ENCODE results near the gene FAM163A. TPM values are rescaled to one million over a fixed set of nuclear protein-coding genes. Genes with fewer than 3 reads are reported as not detected.

The FAM163A gene
- total RNA-seq, 4 donors from 2014 or later = 0.33 to 3.2 (median 1.3) TPM; not detected in 1

DNA sequence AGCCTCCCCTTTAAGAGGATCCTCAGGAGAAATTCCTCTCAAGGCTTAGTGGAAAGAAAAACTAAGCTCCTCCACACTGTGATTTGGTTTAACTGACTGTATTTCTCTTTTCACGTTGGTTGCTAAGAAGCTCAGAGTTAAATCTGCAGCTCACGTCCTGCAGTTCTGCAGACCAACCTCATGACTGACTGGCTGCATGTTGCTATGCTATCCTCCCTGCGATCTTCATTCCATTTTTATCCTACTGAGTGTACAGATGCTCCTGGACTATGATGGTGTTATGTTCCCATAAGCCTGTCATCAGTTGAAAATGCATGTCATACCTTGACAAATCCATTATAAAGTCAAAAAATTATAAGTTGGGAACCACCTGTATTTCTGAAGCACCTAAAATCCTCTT, 34.6 kb downstream of the FAM163A start:
- no peaks in the 10 kb centered on the region for H3K36me3 ChIP-seq
- no peak for TF ChIP-seq POLR2A (IDR thresholded peaks at IDR 0.05)
- TF ChIP-seq, protein P1, sequence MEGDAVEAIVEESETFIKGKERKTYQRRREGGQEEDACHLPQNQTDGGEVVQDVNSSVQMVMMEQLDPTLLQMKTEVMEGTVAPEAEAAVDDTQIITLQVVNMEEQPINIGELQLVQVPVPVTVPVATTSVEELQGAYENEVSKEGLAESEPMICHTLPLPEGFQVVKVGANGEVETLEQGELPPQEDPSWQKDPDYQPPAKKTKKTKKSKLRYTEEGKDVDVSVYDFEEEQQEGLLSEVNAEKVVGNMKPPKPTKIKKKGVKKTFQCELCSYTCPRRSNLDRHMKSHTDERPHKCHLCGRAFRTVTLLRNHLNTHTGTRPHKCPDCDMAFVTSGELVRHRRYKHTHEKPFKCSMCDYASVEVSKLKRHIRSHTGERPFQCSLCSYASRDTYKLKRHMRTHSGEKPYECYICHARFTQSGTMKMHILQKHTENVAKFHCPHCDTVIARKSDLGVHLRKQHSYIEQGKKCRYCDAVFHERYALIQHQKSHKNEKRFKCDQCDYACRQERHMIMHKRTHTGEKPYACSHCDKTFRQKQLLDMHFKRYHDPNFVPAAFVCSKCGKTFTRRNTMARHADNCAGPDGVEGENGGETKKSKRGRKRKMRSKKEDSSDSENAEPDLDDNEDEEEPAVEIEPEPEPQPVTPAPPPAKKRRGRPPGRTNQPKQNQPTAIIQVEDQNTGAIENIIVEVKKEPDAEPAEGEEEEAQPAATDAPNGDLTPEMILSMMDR (IDR thresholded peaks at IDR 0.05) = no peak
- no peaks in the 10 kb centered on the region for H3K27me3 ChIP-seq
- WGBS, 2 donors = 84 to 94% methylated on average over 3 of the region's 3 CpGs
- intact Hi-C loops (cut with DNase I) = no loop called here
- H3K27ac ChIP-seq = no peak overlapping the region
- no peak for DNase-seq
- H3K4me3 ChIP-seq (replicated peaks in 1 of 3) = no peak overlapping the region
- H3K4me1 ChIP-seq = peaks cover 13 to 24% of the 10 kb centered on the region in 2 donors
- no peaks in the 10 kb centered on the region for H3K9me3 ChIP-seq

DNA sequence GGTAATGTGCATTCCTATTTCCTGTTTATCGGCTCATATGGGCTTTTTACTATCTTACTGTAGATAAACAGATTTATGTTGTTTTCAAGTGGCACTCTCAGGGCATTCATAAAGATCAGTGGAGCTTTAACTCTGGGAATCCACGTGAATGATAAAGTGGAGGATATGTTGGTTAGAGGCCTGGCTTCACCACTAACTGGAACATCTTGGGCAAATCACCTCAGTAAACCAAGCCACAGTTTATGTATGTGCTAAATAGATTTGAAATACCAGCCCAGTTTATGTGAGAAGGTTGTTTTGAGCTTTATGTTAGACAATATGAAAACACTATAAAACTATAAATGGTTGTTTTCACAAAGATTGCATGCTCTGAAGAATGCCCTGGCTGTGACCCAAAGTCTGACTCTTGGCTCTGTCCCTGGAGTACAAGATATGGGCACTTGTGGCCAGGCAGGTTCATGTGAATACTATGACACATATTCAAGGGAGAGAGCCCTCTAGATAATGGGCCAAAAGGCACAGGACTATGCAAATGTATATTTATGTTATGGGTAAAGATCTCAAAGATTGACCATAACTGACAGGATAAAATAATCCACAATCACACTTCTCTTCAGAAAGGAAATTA, 36.7 kb downstream of the FAM163A start:
- intact Hi-C loops (cut with DNase I) = no loop called here
- DNase-seq = peak; percentile 85 to 88
- H3K36me3 ChIP-seq = no peaks in the 10 kb centered on the region
- TF ChIP-seq POLR2A (IDR thresholded peaks at IDR 0.05) = no peak
- TF ChIP-seq, protein P1 (IDR thresholded peaks at IDR 0.05) = no peak
- H3K27ac ChIP-seq = peak overlapping the region in 1 of 3 donors; percentile 36
- H3K9me3 ChIP-seq = no peaks in the 10 kb centered on the region
- H3K4me3 ChIP-seq (replicated peaks in 1 of 3) = no peak overlapping the region
- no peaks in the 10 kb centered on the region for H3K27me3 ChIP-seq
- 46 to 57% methylated on average over 2 of the region's 2 CpGs for WGBS, 2 donors
- peaks cover 12 to 13% of the 10 kb centered on the region in 2 donors for H3K4me1 ChIP-seq

DNA sequence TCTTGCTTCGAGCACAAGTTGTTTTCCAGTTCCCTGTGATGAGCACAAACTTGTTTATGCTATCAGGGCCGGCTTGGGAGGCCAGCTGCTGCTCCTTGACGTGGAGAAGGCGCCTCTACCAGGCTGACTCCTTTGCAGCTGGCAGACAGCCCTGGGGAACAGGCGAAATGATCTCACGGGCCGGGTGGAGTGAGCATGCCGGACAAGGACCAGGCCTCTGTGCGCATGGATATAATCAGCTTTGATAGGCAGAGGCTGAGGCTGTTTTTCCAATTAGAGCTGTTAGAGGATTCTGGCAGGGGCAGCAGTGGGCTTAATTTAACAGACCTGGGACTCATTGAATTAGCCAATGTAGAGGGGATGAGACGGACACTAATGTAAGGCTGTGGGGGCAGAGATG, 38.9 kb downstream of the FAM163A start:
- WGBS, 2 donors = 80 to 85% methylated on average over 10 of the region's 10 CpGs

DNA sequence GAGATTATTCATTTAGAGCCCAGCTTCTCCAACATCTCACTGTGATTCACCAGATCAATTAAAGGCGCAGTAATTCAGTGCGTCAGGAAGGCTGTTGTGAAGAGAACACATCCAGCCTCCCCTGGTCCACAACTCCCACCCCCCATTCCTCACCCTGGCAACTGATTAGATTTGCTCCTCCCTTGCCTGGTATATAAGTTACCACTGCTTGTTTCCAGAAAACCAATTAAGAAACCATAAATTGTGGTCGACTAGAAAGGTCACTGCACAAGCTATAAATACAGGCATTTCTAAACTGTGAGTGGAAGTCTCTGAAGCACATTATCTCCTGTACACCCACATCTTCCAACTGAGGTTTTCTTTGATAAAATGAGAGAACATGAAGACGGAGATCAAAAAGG, 41.9 kb downstream of the FAM163A start:
- H3K27ac ChIP-seq = no peak overlapping the region
- intact Hi-C loops (cut with DNase I) = no loop called here

More for the DNA sequence above, 38.9 kb downstream of the FAM163A start:
- H3K4me3 ChIP-seq (replicated peaks in 1 of 3) = no peak overlapping the region
- peaks cover 11 to 13% of the 10 kb centered on the region in 2 donors for H3K4me1 ChIP-seq
- H3K27me3 ChIP-seq = no peaks in the 10 kb centered on the region
- no peak overlapping the region for H3K27ac ChIP-seq
- no peak for DNase-seq
- no peaks in the 10 kb centered on the region for H3K9me3 ChIP-seq
- intact Hi-C loops (cut with DNase I) = no loop called here
- TF ChIP-seq, protein P1 (IDR thresholded peaks at IDR 0.05) = no peak
- no peaks in the 10 kb centered on the region for H3K36me3 ChIP-seq

DNA sequence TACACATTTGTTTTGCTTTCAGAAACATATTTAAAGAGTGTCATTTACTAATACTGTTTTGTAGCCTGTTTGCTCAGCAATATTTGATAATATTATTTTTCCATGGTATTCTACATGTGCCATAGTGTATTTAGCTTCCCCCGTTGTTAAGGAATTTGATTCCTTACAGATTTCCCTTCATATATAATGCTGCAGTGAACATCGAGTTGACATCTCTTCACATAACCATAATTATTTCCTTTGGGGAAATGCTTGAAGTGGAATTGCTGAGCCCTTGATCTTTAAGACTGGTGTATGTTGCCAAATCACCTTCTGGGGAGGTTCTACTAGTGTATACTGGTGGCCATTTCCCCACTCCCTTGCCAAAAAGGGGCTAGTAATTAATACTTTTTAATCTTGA, 42.6 kb downstream of the FAM163A start:
- Histone ChIP-seq H3K9me3 (no peaks in the 10 kb centered on the region), H3K27me3 (no peaks in the 10 kb centered on the region), H3K4me3 (replicated peaks in 1 of 3) (no peak overlapping the region), H3K4me1 (no peaks in the 10 kb centered on the region), H3K36me3 (no peaks in the 10 kb centered on the region), H3K27ac (no peak overlapping the region)
- DNase-seq = no peak
- intact Hi-C loops (cut with DNase I) = no loop called here
- TF ChIP-seq, protein P1 (IDR thresholded peaks at IDR 0.05) = no peak
- no peak for TF ChIP-seq POLR2A (IDR thresholded peaks at IDR 0.05)
- 61 to 68% methylated on average over 2 of the region's 2 CpGs for WGBS, 2 donors

More for the DNA sequence above, 41.9 kb downstream of the FAM163A start:
- H3K4me3 ChIP-seq (replicated peaks in 1 of 3) = no peak overlapping the region
- TF ChIP-seq, protein P1 (IDR thresholded peaks at IDR 0.05) = no peak
- no peak for TF ChIP-seq POLR2A (IDR thresholded peaks at IDR 0.05)
- WGBS, 2 donors = 71 to 80% methylated on average over 4 of the region's 4 CpGs
- H3K27me3 ChIP-seq = no peaks in the 10 kb centered on the region
- peaks cover 5% of the 10 kb centered on the region in 2 donors for H3K4me1 ChIP-seq
- DNase-seq = no peak
- H3K36me3 ChIP-seq = no peaks in the 10 kb centered on the region
- no peaks in the 10 kb centered on the region for H3K9me3 ChIP-seq
